GM21723 (cell line): Measurements from ENCODE around the gene SCN5A.

Experiments used
- ATAC-seq: cut with Tn5 transposase; IDR thresholded peaks from one replicate; pipeline ENCODE4 v1.9.1; 2021; ENCODE audit warnings: mild to moderate bottlenecking, moderate library complexity; ENCODE audit not compliant: unreplicated experiment

SCN5A gene

DNA sequence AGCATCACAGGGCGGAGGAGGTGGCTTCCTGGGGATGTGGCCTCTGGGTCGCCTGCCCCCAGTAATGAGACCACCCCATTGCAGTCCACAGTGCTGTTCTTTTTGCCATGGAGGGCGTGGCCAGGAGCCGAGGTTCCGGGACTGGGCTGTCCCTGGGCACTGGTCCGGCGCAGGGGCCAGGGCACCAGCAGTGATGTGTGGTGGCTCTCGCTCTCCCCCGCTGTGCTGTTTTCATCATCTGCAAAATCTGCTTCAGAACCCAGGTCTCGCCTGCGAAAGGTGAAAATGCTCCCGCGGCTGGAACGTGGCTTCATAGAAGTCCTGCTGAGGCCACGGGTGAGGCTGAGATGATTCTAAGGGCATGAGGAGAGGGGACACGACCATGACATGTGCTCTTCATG is 45.8 kb downstream of the SCN5A start:
- ATAC-seq = no peak

DNA sequence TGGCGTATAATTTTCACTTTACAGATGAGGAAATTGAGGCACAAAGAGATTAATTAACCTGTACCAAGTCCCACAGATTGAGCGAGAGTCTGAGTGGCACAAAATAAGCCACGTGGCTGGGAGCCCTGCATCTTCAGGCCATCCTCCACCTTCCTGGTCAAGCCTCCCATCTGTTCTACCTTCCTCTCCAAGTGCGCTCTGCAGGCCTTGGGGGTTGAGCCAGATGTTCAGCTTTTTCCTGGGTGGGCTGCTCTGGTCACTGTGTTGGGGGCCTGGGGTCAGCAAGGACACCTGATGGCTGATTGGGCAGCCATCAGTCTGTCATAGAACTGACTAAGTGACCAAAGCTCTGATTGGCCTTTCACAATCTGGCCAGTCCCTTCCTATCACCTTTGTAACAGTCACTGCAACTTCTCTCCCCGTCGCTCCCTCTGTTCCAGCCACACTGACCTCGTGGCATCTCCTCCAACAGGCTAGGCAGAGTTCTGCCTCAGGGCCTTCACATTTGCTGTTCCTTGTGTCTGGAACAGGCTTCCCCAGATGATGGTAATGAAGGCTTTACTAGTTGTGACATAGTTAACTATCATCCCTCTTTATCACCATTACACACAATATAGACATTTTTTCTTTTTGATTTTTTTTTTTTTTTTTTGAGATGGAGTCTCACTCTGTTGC is 46.8 kb downstream of the SCN5A start:
- no peak for ATAC-seq

GRCh38 chr3:38601956-38602550 is 47.4 kb downstream of the SCN5A start:
- ATAC-seq = no peak

GRCh38 chr3:38600551-38600950 is 48.9 kb downstream of the SCN5A start:
- no peak for ATAC-seq

DNA sequence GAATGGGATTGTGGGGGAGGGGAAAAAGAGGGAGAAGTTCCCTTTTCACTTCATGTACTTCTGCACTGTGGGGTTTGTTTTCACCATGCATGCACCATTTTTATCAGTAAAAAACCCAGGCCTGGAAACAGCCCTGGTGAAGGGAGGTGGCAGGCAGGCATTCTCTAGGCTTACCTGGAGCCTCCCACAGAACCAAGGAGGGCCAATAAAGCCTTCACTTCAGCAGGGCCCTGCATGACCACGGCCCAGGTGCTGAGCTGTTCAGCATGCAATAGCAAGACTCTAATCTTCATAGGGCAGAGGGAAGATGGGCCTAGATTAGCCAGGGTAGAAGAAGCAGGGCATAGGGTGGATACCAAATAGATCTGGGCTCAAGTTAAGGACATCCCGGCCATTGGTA is 49.6 kb downstream of the SCN5A start:
- no peak for ATAC-seq

GRCh38 chr3:38598791-38599190 is 50.7 kb downstream of the SCN5A start:
- ATAC-seq = no peak

DNA sequence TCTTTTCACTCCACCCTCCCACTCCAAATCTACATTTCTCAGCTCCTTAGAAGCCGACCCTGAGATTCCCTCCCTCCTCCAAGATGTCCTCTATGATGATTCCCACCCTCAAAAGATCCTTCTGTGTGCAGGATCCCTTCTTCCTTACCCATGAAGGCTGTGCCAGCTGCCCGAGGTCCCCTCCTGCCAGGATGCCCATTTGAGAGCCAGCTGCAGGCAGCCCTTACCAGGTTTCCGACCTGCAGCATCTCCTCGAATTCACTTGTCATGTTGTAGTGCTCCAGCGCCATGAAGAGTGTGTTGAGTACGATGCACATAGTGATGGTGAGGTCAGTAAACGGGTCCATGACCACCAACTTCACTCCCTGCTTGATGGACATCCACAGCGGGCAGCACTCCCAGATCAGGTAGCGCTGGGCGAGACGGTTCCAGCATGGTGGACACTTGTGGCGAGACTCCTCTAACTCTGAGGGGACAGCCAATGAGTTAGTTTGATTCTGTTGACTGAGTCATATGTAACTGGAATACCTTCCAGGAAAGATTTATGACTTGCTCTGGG is 51.9 kb downstream of the SCN5A start:
- no peak for ATAC-seq

GRCh38 chr3:38595393-38595792 is 54.1 kb downstream of the SCN5A start:
- ATAC-seq = no peak

- ATAC-seq = no peak
These were observed 59.0 kb downstream of the SCN5A start for GRCh38 chr3:38590521-38590920.

DNA sequence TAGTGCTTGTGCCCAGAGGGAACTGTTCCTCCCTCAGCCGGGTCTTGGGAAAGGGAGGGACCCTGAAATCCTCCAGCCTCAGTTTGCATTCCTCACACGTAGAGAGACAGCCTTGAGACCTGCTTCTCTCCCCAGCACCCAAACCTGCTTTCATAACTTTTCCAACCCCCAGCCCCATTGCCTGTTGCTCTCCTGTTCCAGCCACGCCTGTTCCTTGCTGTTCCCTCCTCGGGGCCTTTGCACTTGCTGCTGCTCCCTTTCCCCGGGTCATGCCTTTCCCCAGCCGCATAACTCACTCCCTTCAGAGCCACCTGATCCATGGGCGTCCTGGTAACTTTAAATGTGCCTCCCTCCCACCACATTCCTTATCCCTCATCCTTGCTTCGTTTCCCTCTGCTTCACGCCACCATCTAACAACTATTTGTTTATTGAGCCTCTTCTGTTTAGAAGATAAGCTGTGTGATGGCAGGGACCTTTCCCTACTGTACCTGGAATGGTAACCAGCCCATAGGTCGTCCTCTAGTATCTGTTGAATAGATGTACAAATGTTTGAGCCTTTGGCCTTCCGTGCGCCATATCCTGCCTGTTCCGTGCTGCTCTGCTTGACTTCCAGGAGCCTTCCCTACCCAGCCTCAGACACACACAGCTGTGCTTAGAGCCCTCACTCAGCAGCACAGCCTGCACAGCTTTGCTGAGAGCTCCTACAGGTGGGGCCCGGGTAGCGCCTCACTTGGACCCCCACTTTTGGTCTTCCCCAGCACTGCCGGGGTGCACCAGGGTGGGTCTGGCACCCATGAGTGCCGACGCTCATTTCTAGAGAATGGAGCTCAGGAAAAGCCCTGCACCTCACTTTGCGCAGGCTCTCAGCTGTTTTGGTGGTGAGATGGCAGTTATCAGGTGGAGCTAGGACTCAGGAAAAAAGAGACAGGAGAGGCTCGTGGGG is 60.2 kb downstream of the SCN5A start:
- ATAC-seq = no peak

DNA sequence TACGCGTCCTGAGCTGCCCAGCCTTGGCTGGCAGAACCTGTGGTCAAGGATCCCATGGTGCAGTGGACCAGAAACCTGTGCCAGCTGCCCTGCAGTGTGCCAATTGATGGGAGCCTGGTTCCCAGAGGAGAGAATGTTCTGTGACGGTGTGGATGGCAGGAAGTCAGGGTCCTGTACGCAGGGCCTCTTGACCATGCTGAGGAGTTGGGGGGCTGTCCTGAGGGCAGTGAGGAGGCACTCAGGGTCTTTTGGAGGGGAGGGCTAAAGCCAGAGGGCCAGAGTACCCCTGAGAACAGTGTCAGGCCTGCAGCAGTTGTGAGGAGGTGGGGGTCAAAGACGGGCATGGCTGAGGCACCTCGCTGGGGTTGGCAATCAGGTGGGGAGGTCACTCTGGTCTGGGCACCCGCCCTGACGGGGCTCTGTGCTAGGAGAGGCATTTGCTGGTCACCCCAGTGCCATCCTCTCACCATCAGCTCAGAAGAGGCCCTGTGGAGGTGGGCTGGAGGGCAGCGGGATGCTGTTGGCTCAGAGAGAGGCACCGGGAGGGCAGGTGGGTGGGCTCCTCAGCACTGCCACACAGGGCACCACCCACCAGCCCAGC is 61.0 kb downstream of the SCN5A start:
- ATAC-seq = no peak

- no peak for ATAC-seq
These were observed 61.8 kb downstream of the SCN5A start for GRCh38 chr3:38587548-38588131.

DNA sequence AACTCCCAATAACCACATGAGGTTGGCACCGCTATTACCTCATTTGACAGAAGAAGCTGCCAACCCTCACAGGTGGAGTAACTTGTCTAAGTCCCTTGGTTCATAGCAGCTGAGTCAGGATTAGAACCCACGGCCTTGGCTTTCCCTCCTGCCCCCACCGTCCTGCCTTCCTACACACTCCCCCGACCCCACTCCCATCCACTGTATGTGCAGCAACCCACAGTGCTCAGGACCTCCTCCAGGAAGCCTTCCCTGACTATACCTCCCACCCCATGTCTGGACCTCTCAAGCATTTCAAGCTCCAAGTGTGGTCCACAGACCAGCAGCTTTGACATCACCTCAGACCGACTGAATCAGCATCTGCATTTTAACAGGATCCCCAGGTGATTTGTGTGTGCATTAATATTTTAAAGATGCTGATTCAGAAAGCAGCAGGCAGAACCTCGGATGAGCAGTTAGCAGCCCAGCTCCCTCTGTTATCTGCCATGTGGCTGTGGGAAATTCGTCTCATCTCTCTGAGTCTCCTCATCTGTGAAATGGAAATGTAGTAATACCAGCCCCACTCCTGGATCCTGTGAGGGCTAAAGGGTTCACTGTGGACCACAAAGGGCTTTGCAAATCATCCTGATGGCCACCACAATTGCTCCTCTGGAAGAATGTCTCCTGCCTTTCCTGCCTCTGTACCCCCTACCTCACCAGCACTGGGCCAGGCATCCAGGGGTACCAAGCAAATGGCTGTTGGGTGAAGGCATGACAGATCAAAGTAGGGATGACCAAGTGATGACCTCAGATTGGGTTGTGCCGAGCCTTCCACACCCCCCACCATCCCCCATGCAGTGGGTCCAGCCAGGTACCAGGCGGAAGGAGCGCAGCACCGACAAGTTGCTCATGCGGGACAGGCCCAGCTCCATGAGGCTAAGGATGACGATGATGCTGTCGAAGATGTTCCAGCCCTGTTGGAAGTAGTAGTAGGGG is 62.7 kb downstream of the SCN5A start:
- no peak for ATAC-seq

- no peak for ATAC-seq
These were observed 63.6 kb downstream of the SCN5A start for GRCh38 chr3:38585791-38586420.

- no peak for ATAC-seq
These were observed 65.8 kb downstream of the SCN5A start for GRCh38 chr3:38583688-38584087.

- no peak for ATAC-seq
These were observed 66.4 kb downstream of the SCN5A start for GRCh38 chr3:38582941-38583645.

- ATAC-seq = no peak
These were observed 67.2 kb downstream of the SCN5A start for GRCh38 chr3:38582316-38582715.

DNA sequence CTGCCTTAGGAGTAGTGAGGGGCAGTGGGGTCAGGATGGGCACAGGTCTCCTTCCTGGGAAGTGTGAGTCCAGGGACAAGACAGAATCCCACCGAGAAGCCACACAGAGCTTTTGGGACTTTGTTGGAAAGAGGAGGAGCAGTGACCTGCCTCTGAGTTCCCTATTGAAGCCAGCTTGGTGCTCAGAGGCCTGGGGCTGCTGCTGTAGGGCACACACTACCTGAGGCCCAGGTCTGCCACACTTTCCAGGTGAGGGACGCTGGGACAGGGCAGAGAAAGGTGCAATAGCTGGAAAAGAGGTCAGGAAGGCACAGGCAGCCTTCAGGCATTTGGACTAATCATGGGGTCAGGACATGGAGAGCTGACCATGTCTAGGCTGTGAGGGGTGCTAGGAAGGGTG is 67.7 kb downstream of the SCN5A start:
- ATAC-seq = no peak
